Measurements from ENCODE around the gene KCNF1. TPM values are rescaled to one million over a fixed set of nuclear protein-coding genes. Genes with fewer than 3 reads are reported as not detected.

Gene KCNF1
- total RNA-seq, 1 donor from 2014 or later: 1.6 TPM

DNA sequence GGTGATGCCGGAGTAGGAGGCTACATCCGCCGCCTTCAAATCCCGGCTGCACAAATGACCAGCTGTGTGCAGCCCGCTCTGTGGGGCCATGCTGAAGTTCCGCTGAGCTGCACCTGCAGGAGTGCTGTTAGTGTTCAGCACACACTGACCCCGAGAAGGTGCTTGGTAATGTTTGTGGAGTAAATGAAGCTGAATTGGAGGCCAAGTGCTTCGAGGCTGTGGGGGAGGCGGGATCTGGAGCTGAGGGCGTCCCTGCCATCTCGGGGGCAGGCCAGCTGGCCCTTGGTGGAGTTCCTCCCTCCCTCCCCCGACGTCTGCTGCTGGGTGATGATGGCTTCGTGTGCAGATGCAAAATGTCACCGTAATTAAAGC, 23.2 kb downstream of the KCNF1 start:
- Histone ChIP-seq H3K36me3 (ENCODE audit: insufficient read depth, low read length) (no peaks in the 10 kb centered on the region), H3K27me3 (ENCODE audit: insufficient read depth, low read length) (no peaks in the 10 kb centered on the region), H3K27ac (ENCODE audit: low read depth, low read length) (peak overlapping the region; percentile 89), H3K4me2 (ENCODE audit: low read length) (peak overlapping the region; percentile 31), H3K4me1 (ENCODE audit: insufficient read depth, low read length) (peaks cover 45% of the 10 kb centered on the region), H3K9ac (ENCODE audit: low read length) (peak overlapping the region; percentile 57), H3K9me3 (ENCODE audit: insufficient read depth, low read depth, low read length) (peaks cover 5% of the 10 kb centered on the region), H3K79me2 (ENCODE audit: insufficient read depth, low read length) (no peaks in the 10 kb centered on the region), H2AFZ (ENCODE audit: low read depth, low read length) (peak overlapping the region; percentile 49), H4K20me1 (ENCODE audit: insufficient read depth, low read length) (no peaks in the 10 kb centered on the region), H3K4me3 (ENCODE audit: insufficient read depth, low read depth, low read length) (no peak overlapping the region)
- no peaks in the 10 kb centered on the region for H3K36me3 Mint-ChIP-seq (ENCODE audit: low read depth, unreplicated experiment)
- peaks cover 16% of the 10 kb centered on the region for H3K9me3 Mint-ChIP-seq (ENCODE audit: unreplicated experiment)
- no peak for FAIRE-seq
- peaks cover 20% of the 10 kb centered on the region for H3K4me1 Mint-ChIP-seq (ENCODE audit: low read depth, unreplicated experiment)
- DNase-seq (ENCODE audit: low read depth): no peak
- H3K27me3 Mint-ChIP-seq (ENCODE audit: low read depth, unreplicated experiment): peaks cover 2% of the 10 kb centered on the region
- TF ChIP-seq, protein P1, sequence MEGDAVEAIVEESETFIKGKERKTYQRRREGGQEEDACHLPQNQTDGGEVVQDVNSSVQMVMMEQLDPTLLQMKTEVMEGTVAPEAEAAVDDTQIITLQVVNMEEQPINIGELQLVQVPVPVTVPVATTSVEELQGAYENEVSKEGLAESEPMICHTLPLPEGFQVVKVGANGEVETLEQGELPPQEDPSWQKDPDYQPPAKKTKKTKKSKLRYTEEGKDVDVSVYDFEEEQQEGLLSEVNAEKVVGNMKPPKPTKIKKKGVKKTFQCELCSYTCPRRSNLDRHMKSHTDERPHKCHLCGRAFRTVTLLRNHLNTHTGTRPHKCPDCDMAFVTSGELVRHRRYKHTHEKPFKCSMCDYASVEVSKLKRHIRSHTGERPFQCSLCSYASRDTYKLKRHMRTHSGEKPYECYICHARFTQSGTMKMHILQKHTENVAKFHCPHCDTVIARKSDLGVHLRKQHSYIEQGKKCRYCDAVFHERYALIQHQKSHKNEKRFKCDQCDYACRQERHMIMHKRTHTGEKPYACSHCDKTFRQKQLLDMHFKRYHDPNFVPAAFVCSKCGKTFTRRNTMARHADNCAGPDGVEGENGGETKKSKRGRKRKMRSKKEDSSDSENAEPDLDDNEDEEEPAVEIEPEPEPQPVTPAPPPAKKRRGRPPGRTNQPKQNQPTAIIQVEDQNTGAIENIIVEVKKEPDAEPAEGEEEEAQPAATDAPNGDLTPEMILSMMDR (IDR thresholded peaks at IDR 0.05; ENCODE audit: insufficient read depth, low read depth, low read length): no peak
- no peak for TF ChIP-seq EZH2 (IDR thresholded peaks at IDR 0.05; ENCODE audit: insufficient read depth, low read length)
- H3K27ac Mint-ChIP-seq (ENCODE audit: unreplicated experiment): peak overlapping the region; percentile 60
- H3K4me3 Mint-ChIP-seq (ENCODE audit: unreplicated experiment): no peak overlapping the region

DNA sequence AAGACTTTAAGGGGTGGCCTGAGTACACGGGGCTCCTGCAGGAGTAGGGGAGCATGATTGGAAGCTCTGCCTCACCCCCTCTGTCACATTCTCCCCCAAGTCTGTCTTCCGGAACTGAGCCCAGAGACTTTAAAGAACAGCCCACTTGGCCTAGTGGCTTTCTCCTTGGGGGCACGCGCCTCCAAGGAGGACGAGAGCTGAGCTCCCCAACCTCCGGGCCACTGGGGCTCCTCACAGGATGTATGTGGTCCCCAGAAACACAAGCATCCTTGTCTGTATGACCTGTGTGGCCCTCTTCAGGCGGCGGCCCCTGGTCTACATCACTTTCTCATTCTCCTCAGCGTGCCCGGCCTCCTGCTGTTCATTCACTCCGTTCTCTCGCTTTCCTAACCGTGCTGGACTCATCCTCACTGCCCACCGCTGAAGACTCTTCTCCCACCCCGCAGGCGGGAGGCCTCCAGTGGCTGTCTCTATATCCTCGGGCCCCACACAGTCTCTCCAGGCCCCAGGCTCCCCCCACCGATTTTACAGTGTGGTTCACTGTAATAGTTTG, 23.7 kb downstream of the KCNF1 start:
- DNase-seq (ENCODE audit: low read depth) (no peak), FAIRE-seq (no peak)
- Histone ChIP-seq H3K9ac (ENCODE audit: low read length) (peak overlapping the region; percentile 57), H3K4me2 (ENCODE audit: low read length) (peak overlapping the region; percentile 31), H4K20me1 (ENCODE audit: insufficient read depth, low read length) (no peaks in the 10 kb centered on the region), H3K36me3 (ENCODE audit: insufficient read depth, low read length) (no peaks in the 10 kb centered on the region), H3K4me3 (ENCODE audit: insufficient read depth, low read depth, low read length) (peak overlapping the region; percentile 20), H3K27ac (ENCODE audit: low read depth, low read length) (peak overlapping the region; percentile 89), H3K4me1 (ENCODE audit: insufficient read depth, low read length) (peaks cover 45% of the 10 kb centered on the region), H3K79me2 (ENCODE audit: insufficient read depth, low read length) (no peaks in the 10 kb centered on the region), H3K9me3 (ENCODE audit: insufficient read depth, low read depth, low read length) (peaks cover 5% of the 10 kb centered on the region), H3K27me3 (ENCODE audit: insufficient read depth, low read length) (no peaks in the 10 kb centered on the region), H2AFZ (ENCODE audit: low read depth, low read length) (peak overlapping the region; percentile 49)
- no peaks in the 10 kb centered on the region for H3K36me3 Mint-ChIP-seq (ENCODE audit: low read depth, unreplicated experiment)
- H3K9me3 Mint-ChIP-seq (ENCODE audit: unreplicated experiment): peaks cover 19% of the 10 kb centered on the region
- H3K27ac Mint-ChIP-seq (ENCODE audit: unreplicated experiment): peak overlapping the region; percentile 82
- no peak overlapping the region for H3K4me3 Mint-ChIP-seq (ENCODE audit: unreplicated experiment)
- peaks cover 20% of the 10 kb centered on the region for H3K4me1 Mint-ChIP-seq (ENCODE audit: low read depth, unreplicated experiment)
- H3K27me3 Mint-ChIP-seq (ENCODE audit: low read depth, unreplicated experiment): peaks cover 2% of the 10 kb centered on the region
- TF ChIP-seq, protein P1 (IDR thresholded peaks at IDR 0.05; ENCODE audit: insufficient read depth, low read depth, low read length): no peak
- TF ChIP-seq EZH2 (IDR thresholded peaks at IDR 0.05; ENCODE audit: insufficient read depth, low read length): no peak
